Cardiac fibroblast (primary cell): Measurements from ENCODE around the gene RNF8.

Experiments
- DNase-seq, 2 donors: peaks; one replicate each; pipeline versions ENCODE4 v3.0.0 to v3.0.0-alpha.2; 2010; ENCODE audit warnings: low read depth in 2 of 2
- H3K4me3 ChIP-seq, 2 donors: replicated peaks in 1 of 2; 1 replicate in 1 of 2; 2 replicates in 1 of 2; pipeline ENCODE4 v1.5.1; 2011; ENCODE audit warnings: low read depth in 2 of 2, low read length in 2 of 2, mild to moderate bottlenecking in 2 of 2, moderate library complexity in 1 of 2
- TF ChIP-seq, protein P1 (sequence below): IDR thresholded peaks from one replicate; pipeline ENCODE4 v1.5.1; 2011; ENCODE audit warnings: low read depth, mild to moderate bottlenecking, low read length, inconsistent platforms

Gene RNF8

GRCh38 chr6:37315157-37315515, 38.6 kb upstream of the RNF8 start:
- TF ChIP-seq, protein P1, sequence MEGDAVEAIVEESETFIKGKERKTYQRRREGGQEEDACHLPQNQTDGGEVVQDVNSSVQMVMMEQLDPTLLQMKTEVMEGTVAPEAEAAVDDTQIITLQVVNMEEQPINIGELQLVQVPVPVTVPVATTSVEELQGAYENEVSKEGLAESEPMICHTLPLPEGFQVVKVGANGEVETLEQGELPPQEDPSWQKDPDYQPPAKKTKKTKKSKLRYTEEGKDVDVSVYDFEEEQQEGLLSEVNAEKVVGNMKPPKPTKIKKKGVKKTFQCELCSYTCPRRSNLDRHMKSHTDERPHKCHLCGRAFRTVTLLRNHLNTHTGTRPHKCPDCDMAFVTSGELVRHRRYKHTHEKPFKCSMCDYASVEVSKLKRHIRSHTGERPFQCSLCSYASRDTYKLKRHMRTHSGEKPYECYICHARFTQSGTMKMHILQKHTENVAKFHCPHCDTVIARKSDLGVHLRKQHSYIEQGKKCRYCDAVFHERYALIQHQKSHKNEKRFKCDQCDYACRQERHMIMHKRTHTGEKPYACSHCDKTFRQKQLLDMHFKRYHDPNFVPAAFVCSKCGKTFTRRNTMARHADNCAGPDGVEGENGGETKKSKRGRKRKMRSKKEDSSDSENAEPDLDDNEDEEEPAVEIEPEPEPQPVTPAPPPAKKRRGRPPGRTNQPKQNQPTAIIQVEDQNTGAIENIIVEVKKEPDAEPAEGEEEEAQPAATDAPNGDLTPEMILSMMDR, result no peak
- H3K4me3 ChIP-seq, result no peak overlapping the region
- DNase-seq, result no peak

DNA sequence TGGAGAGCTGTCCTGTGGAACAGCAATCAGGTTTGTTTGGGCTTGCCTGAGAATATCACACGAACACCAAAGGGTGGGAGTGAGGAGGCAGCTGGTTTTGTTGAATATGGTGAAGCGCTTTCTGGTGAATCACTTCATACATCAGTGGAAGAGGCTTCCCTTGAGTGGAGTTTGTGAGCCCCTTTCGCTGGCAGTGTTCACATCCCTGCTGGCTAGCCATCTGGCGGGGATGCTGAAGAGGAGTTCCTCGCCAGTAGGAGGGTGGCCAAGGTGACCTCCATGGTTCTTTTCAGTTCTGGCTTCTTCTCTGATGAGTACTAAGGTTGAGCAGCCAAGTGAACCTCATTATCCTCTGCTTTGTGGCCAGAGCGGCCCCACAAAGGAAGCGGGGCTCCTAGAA, 37.7 kb upstream of the RNF8 start:
- no peak overlapping the region for H3K4me3 ChIP-seq
- TF ChIP-seq, protein P1, result no peak
- no peak for DNase-seq

GRCh38 chr6:37317312-37318038, 36.3 kb upstream of the RNF8 start:
- TF ChIP-seq, protein P1, result no peak
- H3K4me3 ChIP-seq, result no peak overlapping the region
- DNase-seq, result no peak

DNA sequence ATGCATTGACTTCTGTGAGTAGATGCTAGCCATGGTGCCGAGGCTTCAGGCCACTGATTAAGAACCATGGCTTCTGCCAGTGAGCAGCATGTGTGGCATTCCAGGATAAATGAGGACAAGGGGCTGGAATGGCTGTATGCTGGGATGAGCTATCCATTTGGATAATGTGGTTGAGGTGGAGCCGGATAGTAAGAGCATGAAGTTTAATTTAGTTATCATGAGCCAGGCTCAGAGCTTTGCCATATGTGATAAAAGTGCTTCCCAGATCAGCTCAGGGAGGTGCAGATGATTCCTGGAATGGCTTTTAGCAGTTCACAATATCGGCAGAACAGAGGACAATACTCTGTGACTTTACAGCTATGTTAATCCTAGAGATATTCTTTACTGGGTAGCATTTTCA, 34.6 kb upstream of the RNF8 start:
- TF ChIP-seq, protein P1, result no peak
- DNase-seq, result no peak
- H3K4me3 ChIP-seq, result no peak overlapping the region

- no peak overlapping the region for H3K4me3 ChIP-seq
- TF ChIP-seq, protein P1, result no peak
- DNase-seq, result no peak
Observed at GRCh38 chr6:37319856-37320480, 33.8 kb upstream of the RNF8 start.

- TF ChIP-seq, protein P1, result no peak
- no peak for DNase-seq
- no peak overlapping the region for H3K4me3 ChIP-seq
Observed at GRCh38 chr6:37320646-37321045, 33.1 kb upstream of the RNF8 start.
